Activated naive CD8-positive, alpha-beta T cell treated with anti-CD3 and anti-CD28 coated beads, Interleukin-2, amount 10 ng/mL, durations not matched to agents 7 days and 5 days (primary cell): ENCODE data around the gene COP1. TPM values are rescaled to one million over a fixed set of nuclear protein-coding genes. Genes with fewer than 3 reads are reported as not detected.

Experiments
- ATAC-seq: fragments of 150-1000 bp; cut with Tn5 transposase; one replicate; pipeline ENCODE4 v1.10.0; 2021; ENCODE audit warnings: low read depth, moderate library complexity
- POLR2A ChIA-PET: fragments of 350-600 bp; sonication (Branson Sonifier 250); formaldehyde crosslinking; loops from one replicate; lab custom pipeline; 2021; ENCODE audit warnings: antibody characterized with exemption; lab: Charles Lee
- DNase-seq: peaks from one replicate; pipeline ENCODE4 v3.0.0; 2021
- H3K27ac Mint-ChIP-seq: one replicate; pipeline ENCODE4 v1.8.0; 2022; ENCODE audit warnings: mild to moderate bottlenecking, mixed read lengths
- H3K27me3 Mint-ChIP-seq: one replicate; pipeline ENCODE4 v1.8.0; 2022; ENCODE audit warnings: mild to moderate bottlenecking, moderate library complexity, mixed read lengths
- H3K36me3 Mint-ChIP-seq: one replicate; pipeline ENCODE4 v1.8.0; 2021; ENCODE audit warnings: mild to moderate bottlenecking, mixed read lengths
- H3K4me1 Mint-ChIP-seq: one replicate; pipeline ENCODE4 v1.8.0; 2021; ENCODE audit warnings: mixed read lengths
- H3K4me3 Mint-ChIP-seq: one replicate; pipeline ENCODE4 v1.8.0; 2022; ENCODE audit warnings: mild to moderate bottlenecking, moderate library complexity, mixed read lengths
- H3K9me3 Mint-ChIP-seq: one replicate; pipeline ENCODE4 v1.8.0; 2021; ENCODE audit warnings: mixed read lengths
- total RNA-seq, 2 experiments: library from RNA; stranded (reverse); gene quantifications; one replicate each; pipeline ENCODE4 v1.2.3, GENCODE V29; 2021

Gene COP1
- total RNA-seq, 2 experiments from 2014 or later, result 43.2 to 46.8 TPM

- Mint-ChIP-seq H3K4me3 (no peak overlapping the region), H3K4me1 (no peaks in the 10 kb centered on the region), H3K27me3 (no peaks in the 10 kb centered on the region), H3K9me3 (peaks cover 1% of the 10 kb centered on the region), H3K27ac (no peak overlapping the region), H3K36me3 (peaks cover 40% of the 10 kb centered on the region)
- POLR2A ChIA-PET, result no interaction called here
- DNase-seq (no peak), ATAC-seq (no peak)
Observed at GRCh38 chr1:175935566-175936115, 271.4 kb downstream of the COP1 start.

- ATAC-seq, result no peak
- peaks cover 37% of the 10 kb centered on the region for H3K36me3 Mint-ChIP-seq
Observed at GRCh38 chr1:175935166-175935565, 271.9 kb downstream of the COP1 start.

GRCh38 chr1:175933801-175934200, 273.3 kb downstream of the COP1 start:
- Mint-ChIP-seq H3K4me1 (no peaks in the 10 kb centered on the region), H3K27me3 (no peaks in the 10 kb centered on the region), H3K4me3 (no peak overlapping the region), H3K27ac (no peak overlapping the region), H3K9me3 (peaks cover 1% of the 10 kb centered on the region), H3K36me3 (peaks cover 30% of the 10 kb centered on the region)
- DNase-seq (no peak), ATAC-seq (no peak)
- POLR2A ChIA-PET, result no interaction called here

More at GRCh38 chr1:175935166-175935565, 271.9 kb downstream of the COP1 start:
- Mint-ChIP-seq H3K27me3 (no peaks in the 10 kb centered on the region), H3K9me3 (peaks cover 1% of the 10 kb centered on the region), H3K27ac (no peak overlapping the region), H3K4me3 (no peak overlapping the region), H3K4me1 (no peaks in the 10 kb centered on the region)
- POLR2A ChIA-PET, result no interaction called here
- no peak for DNase-seq

GRCh38 chr1:175927944-175928343, 279.1 kb downstream of the COP1 start:
- H3K4me1 Mint-ChIP-seq, result no peaks in the 10 kb centered on the region
- no peaks in the 10 kb centered on the region for H3K27me3 Mint-ChIP-seq
- peaks cover 8% of the 10 kb centered on the region for H3K9me3 Mint-ChIP-seq
- no peak overlapping the region for H3K4me3 Mint-ChIP-seq
- ATAC-seq (no peak), DNase-seq (no peak)
- peaks cover 18% of the 10 kb centered on the region for H3K36me3 Mint-ChIP-seq
- no peak overlapping the region for H3K27ac Mint-ChIP-seq
- POLR2A ChIA-PET, result no interaction called here

GRCh38 chr1:175922254-175922881, 284.7 kb downstream of the COP1 start:
- H3K36me3 Mint-ChIP-seq, result peaks cover 16% of the 10 kb centered on the region
- H3K9me3 Mint-ChIP-seq, result peaks cover 8% of the 10 kb centered on the region
- no peaks in the 10 kb centered on the region for H3K4me1 Mint-ChIP-seq
- POLR2A ChIA-PET, result no interaction called here
- DNase-seq (no peak), ATAC-seq (no peak)
- H3K27me3 Mint-ChIP-seq, result no peaks in the 10 kb centered on the region
- H3K4me3 Mint-ChIP-seq, result no peak overlapping the region
- no peak overlapping the region for H3K27ac Mint-ChIP-seq

GRCh38 chr1:175920381-175920780, 286.7 kb downstream of the COP1 start:
- H3K36me3 Mint-ChIP-seq, result peaks cover 7% of the 10 kb centered on the region
- DNase-seq (no peak), ATAC-seq (no peak)
- POLR2A ChIA-PET, result no interaction called here
- no peak overlapping the region for H3K4me3 Mint-ChIP-seq
- no peaks in the 10 kb centered on the region for H3K27me3 Mint-ChIP-seq
- peaks cover 9% of the 10 kb centered on the region for H3K9me3 Mint-ChIP-seq
- H3K4me1 Mint-ChIP-seq, result no peaks in the 10 kb centered on the region
- no peak overlapping the region for H3K27ac Mint-ChIP-seq

GRCh38 chr1:175919001-175919400, 288.1 kb downstream of the COP1 start:
- peaks cover 7% of the 10 kb centered on the region for H3K9me3 Mint-ChIP-seq
- H3K27me3 Mint-ChIP-seq, result no peaks in the 10 kb centered on the region
- H3K36me3 Mint-ChIP-seq, result peaks cover 5% of the 10 kb centered on the region

GRCh38 chr1:175918364-175918801, 288.7 kb downstream of the COP1 start:
- Mint-ChIP-seq H3K36me3 (peaks cover 5% of the 10 kb centered on the region), H3K9me3 (peaks cover 7% of the 10 kb centered on the region), H3K4me3 (no peak overlapping the region), H3K4me1 (no peaks in the 10 kb centered on the region), H3K27ac (no peak overlapping the region), H3K27me3 (no peaks in the 10 kb centered on the region)
- DNase-seq (no peak), ATAC-seq (no peak)
- POLR2A ChIA-PET, result no interaction called here

More at GRCh38 chr1:175919001-175919400, 288.1 kb downstream of the COP1 start:
- Mint-ChIP-seq H3K4me3 (no peak overlapping the region), H3K4me1 (no peaks in the 10 kb centered on the region), H3K27ac (no peak overlapping the region)
- ATAC-seq, result no peak
- DNase-seq, result no peak
- POLR2A ChIA-PET, result no interaction called here

GRCh38 chr1:175914115-175914514, 293.0 kb downstream of the COP1 start:
- no peak overlapping the region for H3K4me3 Mint-ChIP-seq
- POLR2A ChIA-PET, result no interaction called here
- no peak for DNase-seq

GRCh38 chr1:175911138-175911537, 295.9 kb downstream of the COP1 start:
- Mint-ChIP-seq H3K9me3 (peaks cover 24% of the 10 kb centered on the region), H3K27me3 (no peaks in the 10 kb centered on the region), H3K36me3 (peaks cover 11% of the 10 kb centered on the region), H3K4me3 (no peak overlapping the region), H3K4me1 (no peaks in the 10 kb centered on the region), H3K27ac (no peak overlapping the region)
- ATAC-seq (no peak), DNase-seq (no peak)
- POLR2A ChIA-PET, result no interaction called here

More at GRCh38 chr1:175914115-175914514, 293.0 kb downstream of the COP1 start:
- Mint-ChIP-seq H3K27me3 (no peaks in the 10 kb centered on the region), H3K36me3 (peaks cover 11% of the 10 kb centered on the region), H3K9me3 (peaks cover 26% of the 10 kb centered on the region), H3K4me1 (no peaks in the 10 kb centered on the region), H3K27ac (no peak overlapping the region)
- ATAC-seq, result no peak

GRCh38 chr1:175906370-175906769, 300.7 kb downstream of the COP1 start:
- Mint-ChIP-seq H3K27me3 (no peaks in the 10 kb centered on the region), H3K36me3 (peaks cover 11% of the 10 kb centered on the region), H3K9me3 (peaks cover 14% of the 10 kb centered on the region), H3K4me1 (no peaks in the 10 kb centered on the region), H3K27ac (no peak overlapping the region), H3K4me3 (no peak overlapping the region)
- ATAC-seq (no peak), DNase-seq (no peak)
- POLR2A ChIA-PET, result no interaction called here

- H3K36me3 Mint-ChIP-seq, result peaks cover 2% of the 10 kb centered on the region
- DNase-seq (no peak), ATAC-seq (no peak)
- POLR2A ChIA-PET, result no interaction called here
- no peak overlapping the region for H3K4me3 Mint-ChIP-seq
- H3K4me1 Mint-ChIP-seq, result no peaks in the 10 kb centered on the region
- H3K27ac Mint-ChIP-seq, result no peak overlapping the region
- no peaks in the 10 kb centered on the region for H3K27me3 Mint-ChIP-seq
- H3K9me3 Mint-ChIP-seq, result peaks cover 5% of the 10 kb centered on the region
Observed at GRCh38 chr1:175904808-175905207, 302.3 kb downstream of the COP1 start.

- DNase-seq, result no peak
- ATAC-seq, result no peak
- peaks cover 2% of the 10 kb centered on the region for H3K36me3 Mint-ChIP-seq
- H3K4me1 Mint-ChIP-seq, result no peaks in the 10 kb centered on the region
- no peaks in the 10 kb centered on the region for H3K27me3 Mint-ChIP-seq
- POLR2A ChIA-PET, result no interaction called here
- no peak overlapping the region for H3K27ac Mint-ChIP-seq
- no peak overlapping the region for H3K4me3 Mint-ChIP-seq
- no peaks in the 10 kb centered on the region for H3K9me3 Mint-ChIP-seq
Observed at GRCh38 chr1:175902281-175902680, 304.8 kb downstream of the COP1 start.

- H3K4me1 Mint-ChIP-seq, result no peaks in the 10 kb centered on the region
- no peaks in the 10 kb centered on the region for H3K27me3 Mint-ChIP-seq
- ATAC-seq (no peak), DNase-seq (no peak)
- H3K36me3 Mint-ChIP-seq, result peaks cover 2% of the 10 kb centered on the region
- H3K27ac Mint-ChIP-seq, result no peak overlapping the region
- no peak overlapping the region for H3K4me3 Mint-ChIP-seq
- POLR2A ChIA-PET, result no interaction called here
- H3K9me3 Mint-ChIP-seq, result no peaks in the 10 kb centered on the region
Observed at GRCh38 chr1:175901076-175901836, 305.8 kb downstream of the COP1 start.
